Epithelial cell of esophagus (primary cell): ENCODE data around the gene SEC62.

Experiments
- DNase-seq: peaks from one replicate; pipeline ENCODE4 v3.0.0; 2010; ENCODE audit warnings: low read depth
- H3K4me3 ChIP-seq: 2 replicates; pipeline ENCODE4 v1.5.1; 2011; ENCODE audit warnings: mild to moderate bottlenecking, low read length, control low read depth
- CTCF ChIP-seq: IDR thresholded peaks from 2 replicates; pipeline ENCODE4 v1.5.1; 2011; ENCODE audit warnings: low read depth, mild to moderate bottlenecking, low read length, control low read depth, inconsistent platforms; ENCODE audit not compliant: insufficient read depth; ENCODE audit errors: missing control alignments

Gene SEC62

GRCh38 chr3:170000051-170000450 is 33.4 kb downstream of the SEC62 start:
- no peak for DNase-seq

GRCh38 chr3:170002231-170002630 is 35.6 kb downstream of the SEC62 start:
- no peak for DNase-seq
- no peak overlapping the region for H3K4me3 ChIP-seq
- TF ChIP-seq CTCF: no peak

More at GRCh38 chr3:170000051-170000450, 33.4 kb downstream of the SEC62 start:
- no peak for TF ChIP-seq CTCF
- no peak overlapping the region for H3K4me3 ChIP-seq

- no peak for DNase-seq
- TF ChIP-seq CTCF: no peak
- no peak overlapping the region for H3K4me3 ChIP-seq
These were observed 36.3 kb downstream of the SEC62 start for GRCh38 chr3:170002879-170003278.

- no peak for TF ChIP-seq CTCF
- H3K4me3 ChIP-seq: no peak overlapping the region
- DNase-seq: no peak
These were observed 37.3 kb downstream of the SEC62 start for GRCh38 chr3:170003881-170004356.

- no peak overlapping the region for H3K4me3 ChIP-seq
- TF ChIP-seq CTCF: no peak
- peak; percentile 31 for DNase-seq
These were observed 40.5 kb downstream of the SEC62 start for GRCh38 chr3:170007031-170007663.

GRCh38 chr3:170010498-170010897 is 43.9 kb downstream of the SEC62 start:
- no peak overlapping the region for H3K4me3 ChIP-seq
- no peak for DNase-seq
- no peak for TF ChIP-seq CTCF

GRCh38 chr3:170012683-170013400 is 46.2 kb downstream of the SEC62 start:
- no peak for DNase-seq
- no peak for TF ChIP-seq CTCF
- H3K4me3 ChIP-seq: no peak overlapping the region
